Endometrial microvascular endothelial cells (primary cell): ENCODE measurements around the gene XRCC4. TPM values are rescaled to one million over a fixed set of nuclear protein-coding genes. Genes with fewer than 3 reads are reported as not detected.
"Not testable (repeated sequence)": the region's sequence is repeated elsewhere in the genome, so short reads cannot be mapped to it uniquely, and the experiment has no call there.

Experiments used
- in situ Hi-C: cut with HindIII; loops from 2 replicates; pipeline ENCODE4 v1.10.0; 2017; ENCODE audit warnings: low sequenced_read_pairs, low pct_unique_long_range_greater_than_20kb; ENCODE audit errors: inconsistent ontology term
- total RNA-seq: library from RNA; depleted of rRNA; stranded (reverse); fragments of >200 nt; gene quantifications from one replicate; pipeline ENCODE4 v1.2.3, GENCODE V29; 2015; ENCODE audit errors: inconsistent ontology term

XRCC4 gene
- total RNA-seq, 1 donor from 2014 or later: 9.8 TPM

DNA sequence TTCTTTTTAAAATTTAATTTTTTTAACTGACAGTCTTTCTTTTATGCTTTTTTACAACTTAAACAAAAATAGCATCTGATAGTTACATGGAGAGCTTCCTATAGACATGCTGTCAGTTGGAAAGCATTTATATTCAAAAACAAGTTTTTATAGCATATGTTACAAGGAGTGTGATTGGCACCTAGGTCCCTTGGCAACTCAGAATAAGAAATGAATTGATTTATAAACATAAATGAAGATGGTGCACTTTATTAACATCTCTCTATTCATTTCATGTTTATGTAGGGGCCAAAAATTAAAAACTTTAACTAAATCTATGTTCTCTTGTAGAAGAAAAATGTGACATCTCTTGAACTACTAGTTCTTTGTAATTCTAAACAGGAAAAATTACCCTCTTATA lies 153.2 kb downstream of the XRCC4 start:
- in situ Hi-C loops: no loop called here

DNA sequence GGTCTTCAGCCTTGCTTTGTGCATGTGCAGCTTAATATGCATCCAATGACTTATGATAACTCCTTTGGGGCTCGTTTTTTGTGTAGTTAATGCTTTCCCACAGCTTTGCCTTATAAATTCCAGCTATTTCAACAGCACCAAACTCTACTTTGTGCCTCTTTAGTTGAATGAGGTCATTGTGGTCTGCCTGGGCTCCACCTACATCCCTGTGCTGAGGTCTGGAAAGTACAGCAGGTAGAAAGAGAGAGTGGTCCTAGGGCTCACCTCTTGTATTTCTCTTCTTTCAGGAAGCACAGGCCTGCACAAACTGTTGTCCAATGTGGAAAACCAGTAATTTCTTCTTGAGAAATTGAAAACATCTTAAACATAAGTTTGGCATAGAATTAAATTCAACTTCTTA lies 167.2 kb downstream of the XRCC4 start:
- in situ Hi-C loops: no loop called here

- in situ Hi-C loops: no loop called here
Measured at GRCh38 chr5:83245037-83245436, 167.7 kb downstream of the XRCC4 start.

- in situ Hi-C loops: no loop called here
Measured at GRCh38 chr5:83246071-83246470, 168.7 kb downstream of the XRCC4 start.

- in situ Hi-C loops: no loop called here
Measured at GRCh38 chr5:83249156-83249555, 171.8 kb downstream of the XRCC4 start.

- in situ Hi-C loops: no loop called here
Measured at GRCh38 chr5:83251849-83252248, 174.5 kb downstream of the XRCC4 start.

GRCh38 chr5:83253720-83254119 lies 176.4 kb downstream of the XRCC4 start:
- in situ Hi-C loops: no loop called here

DNA sequence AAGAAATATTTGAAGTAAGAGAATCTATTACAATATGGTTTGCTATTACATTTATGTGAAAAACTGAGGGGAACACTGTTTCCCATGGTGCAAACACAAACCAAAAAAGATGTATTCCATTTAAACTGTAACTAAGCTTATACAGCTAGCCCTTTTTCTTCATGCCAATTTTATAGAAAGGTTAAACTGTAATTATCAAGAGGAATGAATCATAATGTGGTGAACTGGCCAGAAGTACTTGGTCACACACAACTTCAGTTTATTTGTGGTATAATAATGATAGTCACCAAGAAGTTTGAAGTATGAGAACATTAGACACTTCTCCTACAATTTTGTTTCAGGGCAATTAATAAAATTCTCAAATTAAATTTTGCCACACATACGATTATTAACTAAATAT lies 177.9 kb downstream of the XRCC4 start:
- in situ Hi-C loops: no loop called here

- in situ Hi-C loops: no loop called here
Measured at GRCh38 chr5:83256091-83256780, 178.9 kb downstream of the XRCC4 start.

DNA sequence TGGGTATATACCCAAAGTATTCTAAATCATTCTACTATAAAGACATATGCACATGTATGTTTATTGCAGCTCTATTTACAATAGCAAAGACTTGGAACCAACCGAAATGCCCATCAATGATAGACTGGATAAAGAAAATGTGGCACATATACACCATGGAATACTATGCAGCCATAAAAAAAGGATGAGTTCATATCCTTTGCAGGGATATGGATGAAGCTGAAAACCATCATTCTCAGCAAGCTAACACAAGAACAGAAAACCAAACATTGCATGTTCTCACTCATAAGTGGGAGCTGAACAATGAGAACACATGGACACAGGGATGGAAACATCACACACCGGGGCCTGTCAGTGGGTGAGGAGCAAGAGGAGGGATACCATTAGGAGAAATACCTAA lies 180.3 kb downstream of the XRCC4 start:
- in situ Hi-C loops: not testable (repeated sequence)

GRCh38 chr5:83265318-83265717 lies 188.0 kb downstream of the XRCC4 start:
- in situ Hi-C loops: no loop called here

- in situ Hi-C loops: no loop called here
Measured at GRCh38 chr5:83270311-83270710, 193.0 kb downstream of the XRCC4 start.

DNA sequence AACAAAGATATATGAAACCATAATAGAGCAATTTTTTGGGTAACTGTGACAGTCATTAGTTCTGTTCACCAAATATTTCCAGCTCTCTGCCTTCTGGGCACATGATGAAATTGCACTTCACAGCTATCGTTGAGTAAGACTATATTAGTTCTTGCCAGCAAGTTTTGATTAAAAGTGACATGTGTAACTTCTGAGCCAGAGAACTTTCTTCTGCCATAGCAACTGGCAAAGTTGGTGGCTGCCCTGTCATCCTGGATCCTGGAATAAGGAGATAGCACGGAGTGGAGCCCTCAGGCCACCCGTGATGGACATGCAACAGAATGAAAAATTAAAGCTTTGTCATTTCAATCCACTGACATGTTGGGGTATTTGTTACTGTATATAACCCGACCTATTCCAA lies 199.8 kb downstream of the XRCC4 start:
- in situ Hi-C loops: no loop called here

GRCh38 chr5:83277953-83278352 lies 200.6 kb downstream of the XRCC4 start:
- in situ Hi-C loops: no loop called here

- in situ Hi-C loops: no loop called here
Measured at GRCh38 chr5:83281176-83281575, 203.8 kb downstream of the XRCC4 start.

- in situ Hi-C loops: no loop called here
Measured at GRCh38 chr5:83281658-83282057, 204.3 kb downstream of the XRCC4 start.

- in situ Hi-C loops: no loop called here
Measured at GRCh38 chr5:83283761-83284160, 206.4 kb downstream of the XRCC4 start.

GRCh38 chr5:83285661-83286398 lies 208.5 kb downstream of the XRCC4 start:
- in situ Hi-C loops: no loop called here

- in situ Hi-C loops: no loop called here
Measured at GRCh38 chr5:83294246-83294645, 216.9 kb downstream of the XRCC4 start.

- in situ Hi-C loops: no loop called here
Measured at GRCh38 chr5:83299353-83299752, 222.0 kb downstream of the XRCC4 start.
